GM19043 (cell line): ENCODE data around the gene CD2BP2.
A peak's percentile ranks its signal among the peaks of the same experiment; 100 is the strongest.
"Not testable (repeated sequence)": the region's sequence is repeated elsewhere in the genome, so short reads cannot be mapped to it uniquely, and the experiment has no call there.

Source experiments
- ATAC-seq: cut with Tn5 transposase; IDR thresholded peaks from one replicate; pipeline ENCODE4 v1.9.1; 2021; ENCODE audit warnings: low read depth; ENCODE audit not compliant: unreplicated experiment

Gene CD2BP2

GRCh38 chr16:30348113-30348512 is 7.0 kb downstream of the CD2BP2 start:
- ATAC-seq: no peak

DNA sequence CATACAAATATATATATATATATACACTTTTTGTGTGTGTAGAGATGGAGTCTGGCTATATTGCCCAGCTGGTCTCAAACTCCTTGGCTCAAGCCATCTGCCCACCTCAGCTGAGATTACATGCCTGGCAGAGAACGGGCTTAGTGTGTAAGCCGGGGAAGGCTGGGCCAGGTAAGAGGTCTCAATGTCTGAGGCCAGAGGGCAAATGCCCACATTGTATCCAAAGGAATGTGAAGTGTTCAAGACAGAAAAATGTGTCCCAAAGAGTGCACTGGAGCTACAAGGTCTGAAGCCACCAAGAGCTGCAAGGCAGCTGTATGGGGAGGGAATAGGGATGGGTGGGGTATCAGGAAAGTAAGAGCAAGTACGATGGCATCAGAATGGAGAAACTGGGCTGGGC is 8.8 kb downstream of the CD2BP2 start:
- ATAC-seq: no peak

- not testable (repeated sequence) for ATAC-seq
Observed at GRCh38 chr16:30343491-30343820, 11.7 kb downstream of the CD2BP2 start.

DNA sequence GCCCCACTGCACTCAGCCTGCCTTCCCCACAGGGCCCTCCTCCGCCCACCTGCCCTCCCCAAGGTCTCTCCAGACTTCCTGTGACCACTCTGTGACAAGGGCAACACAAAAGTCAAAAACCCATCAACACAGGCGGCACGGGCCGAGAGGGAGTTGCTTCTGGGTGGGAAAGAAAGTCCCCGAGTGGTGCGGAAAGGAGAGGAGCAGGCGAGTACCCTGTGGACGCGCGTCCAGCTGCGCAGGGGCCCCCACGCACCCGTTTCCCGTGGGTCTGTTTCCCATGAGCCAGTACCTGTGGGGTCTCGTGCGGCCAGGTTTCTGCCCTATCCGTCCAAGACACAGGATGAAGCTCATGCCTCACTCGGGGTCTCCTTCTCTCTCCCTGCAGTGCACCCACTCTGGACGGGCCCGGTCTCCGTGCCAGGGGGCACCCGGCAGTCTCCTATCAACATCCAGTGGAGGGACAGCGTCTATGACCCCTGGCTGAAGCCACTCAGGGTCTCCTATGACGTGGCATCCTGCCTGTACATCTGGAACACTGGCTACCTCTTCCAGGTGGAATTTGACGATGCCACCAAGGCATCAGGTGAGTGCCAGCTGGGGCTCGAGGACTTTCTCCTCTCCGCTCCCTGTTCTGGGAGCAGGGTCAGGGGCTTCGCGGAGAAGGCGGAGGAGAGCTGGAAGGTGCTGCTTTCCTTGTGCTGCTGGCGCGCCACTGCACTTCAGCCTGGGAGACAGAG is 12.2 kb downstream of the CD2BP2 start:
- ATAC-seq: no peak

DNA sequence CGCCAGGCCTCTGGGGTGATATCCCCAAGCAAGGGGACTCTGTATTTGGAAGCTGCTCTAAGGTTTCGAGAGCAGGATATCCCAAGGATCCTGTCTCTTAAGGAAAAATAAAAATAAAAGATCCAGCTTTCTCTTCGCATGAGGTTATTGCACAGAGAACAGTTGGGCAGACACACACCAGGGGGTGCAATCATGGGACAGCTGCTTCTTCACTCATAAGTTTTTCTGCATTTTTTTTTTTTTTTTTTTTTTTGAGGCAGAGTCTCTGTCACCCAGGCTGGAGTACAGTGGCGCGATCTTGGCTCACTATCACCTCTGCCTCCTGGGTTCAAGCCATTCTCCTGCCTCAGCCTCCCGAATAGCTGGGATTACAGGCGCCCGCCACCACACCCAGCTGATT is 13.1 kb downstream of the CD2BP2 start:
- not testable (repeated sequence) for ATAC-seq

GRCh38 chr16:30340621-30341020 is 14.5 kb downstream of the CD2BP2 start:
- no peak for ATAC-seq

DNA sequence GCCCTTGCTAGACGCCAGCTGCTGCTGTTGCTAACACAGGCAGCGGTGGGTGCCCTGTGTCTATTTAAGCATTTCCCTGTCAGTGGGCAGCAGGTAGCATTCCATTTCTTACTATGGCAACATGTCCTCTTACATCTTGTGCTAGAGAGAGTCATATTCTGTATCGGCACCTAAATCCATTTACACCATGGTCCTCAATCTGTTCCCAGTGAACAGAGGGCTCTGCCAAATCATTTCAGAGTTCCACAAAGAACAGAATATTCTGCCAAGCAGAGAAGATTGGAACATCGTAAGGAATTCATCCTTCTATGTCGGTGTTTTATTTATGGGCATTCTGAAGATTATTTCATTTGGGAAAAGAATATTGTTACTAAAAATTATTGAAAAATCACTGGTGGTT is 16.4 kb downstream of the CD2BP2 start:
- not testable (repeated sequence) for ATAC-seq

DNA sequence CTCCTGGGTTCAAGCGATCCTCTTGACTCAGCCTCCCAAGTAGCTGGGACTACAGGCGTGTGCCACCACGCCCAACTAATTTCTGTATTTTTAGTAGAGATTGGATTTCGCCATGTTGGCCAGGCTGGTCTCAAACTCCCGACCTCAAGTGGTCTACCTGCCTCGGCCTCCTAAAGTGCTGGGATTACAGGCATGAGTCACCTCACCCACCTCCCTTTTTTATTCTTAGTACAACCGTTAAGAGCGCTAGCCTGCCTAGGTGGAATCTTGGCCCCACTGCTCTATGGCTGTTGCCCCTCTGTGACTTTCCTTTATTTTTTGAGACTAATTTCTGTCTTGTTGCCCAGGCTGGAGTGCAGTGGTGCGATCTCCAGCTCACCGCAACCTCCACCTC is 17.1 kb downstream of the CD2BP2 start:
- not testable (repeated sequence) for ATAC-seq

GRCh38 chr16:30335598-30336474 is 19.3 kb downstream of the CD2BP2 start:
- ATAC-seq: peak; percentile 20

DNA sequence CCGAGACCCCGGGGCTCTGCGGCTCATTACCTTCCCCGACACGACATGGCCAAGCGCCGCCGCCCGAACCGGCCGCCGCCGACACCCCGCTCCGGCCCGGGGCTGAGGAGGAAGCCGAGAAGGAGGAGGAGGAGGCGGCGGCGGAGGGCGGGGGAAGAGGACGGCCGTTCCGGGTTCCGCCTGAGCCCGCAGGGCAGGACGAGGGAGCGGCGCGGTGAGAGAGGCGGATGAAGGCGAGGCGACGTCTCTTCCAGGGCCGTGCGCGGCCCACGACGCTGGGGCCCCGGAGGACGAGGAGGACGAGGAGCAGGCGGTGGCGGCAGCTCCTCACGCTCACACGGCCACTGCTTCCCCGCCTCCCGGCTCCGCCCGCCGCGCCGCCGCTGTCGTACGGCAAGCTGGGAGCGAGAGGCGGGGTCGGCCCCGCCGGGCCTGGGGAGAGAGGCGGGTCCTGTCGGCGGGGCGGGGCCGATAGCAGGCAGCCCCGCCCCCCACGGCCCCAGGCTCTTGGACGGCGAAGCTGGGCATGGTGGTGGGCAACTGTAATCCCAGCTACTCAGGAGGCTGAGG is 20.0 kb downstream of the CD2BP2 start:
- peak; percentile 68 for ATAC-seq

- peak; percentile 80 for ATAC-seq
Observed at GRCh38 chr16:30334473-30334989, 20.6 kb downstream of the CD2BP2 start.

GRCh38 chr16:30324220-30324619 is 30.9 kb downstream of the CD2BP2 start:
- not testable (repeated sequence) for ATAC-seq

- not testable (repeated sequence) for ATAC-seq
Observed at GRCh38 chr16:30318647-30319046, 36.5 kb downstream of the CD2BP2 start.

DNA sequence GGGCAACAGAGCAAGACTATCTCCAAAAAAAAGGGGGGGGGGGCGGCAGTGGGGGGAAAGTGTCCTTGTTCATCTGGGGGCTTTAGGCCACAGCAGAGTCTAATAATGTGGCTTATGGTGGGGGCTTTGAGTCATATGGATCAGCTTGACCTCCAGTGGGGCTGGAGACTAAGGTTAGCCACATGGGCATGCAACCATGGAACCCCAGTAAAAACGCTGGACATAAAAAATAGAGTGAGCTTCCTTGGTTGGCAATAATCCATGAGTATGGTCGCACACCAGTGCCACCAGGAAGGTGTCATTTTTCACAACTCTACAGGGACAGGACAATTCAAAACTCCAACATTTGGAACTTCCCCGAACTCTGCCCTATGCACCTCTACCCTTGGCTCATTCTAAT is 44.2 kb downstream of the CD2BP2 start:
- not testable (repeated sequence) for ATAC-seq

- not testable (repeated sequence) for ATAC-seq
Observed at GRCh38 chr16:30309255-30309654, 45.9 kb downstream of the CD2BP2 start.
